TTC549 (cell line): ENCODE data around the gene GPX1.

Source experiments
- FAIRE-seq: peaks from 2 replicates; lab custom pipeline; 2012; peaks lifted over from hg19 to GRCh38; lab: Jason Lieb, UNC

The GPX1 gene

GRCh38 chr3:49311283-49311682, 46.9 kb downstream of the GPX1 start:
- no peak for FAIRE-seq

- no peak for FAIRE-seq
Measured at GRCh38 chr3:49310677-49311076, 47.5 kb downstream of the GPX1 start.
